OCI-LY7 (cell line): Measurements from ENCODE around the gene CNTN1. TPM values are rescaled to one million over a fixed set of nuclear protein-coding genes. Genes with fewer than 3 reads are reported as not detected.

Experiments used
- BruUV-seq: library from RNA; stranded (reverse); fragments of 400-500 nt; replicated peaks from 2 replicates; lab custom pipeline; 2021; lab: Mats Ljungman, UMichigan
- CTCF ChIA-PET: fragments of 300-600 bp; sonication (Branson Sonifier 250); formaldehyde crosslinking; loops from one replicate; lab custom pipeline; 2022; ENCODE audit warnings: antibody characterized with exemption; ENCODE audit not compliant: unreplicated experiment; lab: Charles Lee
- POLR2A ChIA-PET: fragments of 300-600 bp; sonication (Branson Sonifier 250); formaldehyde crosslinking; loops from one replicate; lab custom pipeline; 2022; ENCODE audit warnings: antibody characterized with exemption; lab: Charles Lee
- DNase-seq: peaks from one replicate; pipeline ENCODE4 v3.0.0-alpha.2; 2015; ENCODE audit warnings: low spot score
- H2AFZ ChIP-seq: fragments of 200-600 bp; sonication (generic), shearing (Covaris generic); 2 replicates; pipeline ENCODE4 v1.6.1; 2014; ENCODE audit warnings: mild to moderate bottlenecking, antibody characterized with exemption, low read length, moderate library complexity
- H3K27ac ChIP-seq: fragments of 200-600 bp; sonication (generic); 2 replicates; pipeline ENCODE4 v1.5.1; 2014; ENCODE audit warnings: mixed run types, low read depth, mild to moderate bottlenecking, moderate library complexity, low read length, inconsistent platforms; ENCODE audit not compliant: poor library complexity, severe bottlenecking
- H3K36me3 ChIP-seq: fragments of 200-600 bp; sonication (generic); 2 replicates; pipeline ENCODE4 v1.6.1; 2014; ENCODE audit warnings: mild to moderate bottlenecking, antibody characterized with exemption, low read length, moderate library complexity, mixed read lengths; ENCODE audit not compliant: insufficient read depth
- H3K4me1 ChIP-seq: fragments of 200-600 bp; sonication (generic); 2 replicates; pipeline ENCODE4 v1.5.1; 2014; ENCODE audit warnings: mild to moderate bottlenecking, low read length; ENCODE audit not compliant: insufficient read depth, poor library complexity, severe bottlenecking
- H3K4me2 ChIP-seq: fragments of 200-600 bp; sonication (generic); 2 replicates; pipeline ENCODE4 v1.6.1; 2014; ENCODE audit warnings: mild to moderate bottlenecking, low read length
- H3K4me3 ChIP-seq: fragments of 200-600 bp; sonication (generic); 2 replicates; pipeline ENCODE4 v1.5.1; 2014; ENCODE audit warnings: mild to moderate bottlenecking, low read depth, low read length; ENCODE audit not compliant: poor library complexity, severe bottlenecking
- H3K79me2 ChIP-seq: fragments of 200-600 bp; sonication (generic); 2 replicates; pipeline ENCODE4 v1.6.1; 2016; ENCODE audit warnings: low read depth, mild to moderate bottlenecking, low read length, moderate library complexity, mixed read lengths; ENCODE audit not compliant: insufficient read depth
- H3K9me2 ChIP-seq: fragments of 200-600 bp; sonication (generic); 2 replicates; pipeline ENCODE4 v1.6.1; 2016; ENCODE audit warnings: mild to moderate bottlenecking, low read length, mixed read lengths; ENCODE audit not compliant: insufficient read depth
- H3K9me3 ChIP-seq: fragments of 200-600 bp; sonication (generic); 2 replicates; pipeline ENCODE4 v1.6.1; 2014; ENCODE audit warnings: mild to moderate bottlenecking, mixed run types, low read length, mixed read lengths
- H4K20me1 ChIP-seq: fragments of 200-600 bp; sonication (generic); 2 replicates; pipeline ENCODE4 v1.6.1; 2014; ENCODE audit warnings: mild to moderate bottlenecking, antibody characterized with exemption, low read length, moderate library complexity, mixed read lengths; ENCODE audit not compliant: insufficient read depth
- EZH2phosphoT487 ChIP-seq: fragments of 200-600 bp; sonication (generic); IDR thresholded peaks from 2 replicates; pipeline ENCODE4 v1.6.1; 2018; ENCODE audit warnings: low read depth, borderline replicate concordance, mild to moderate bottlenecking, mixed run types, antibody characterized with exemption, low read length, moderate library complexity, mixed read lengths
- intact Hi-C: fragments of 100-400 bp; cut with micrococcal nuclease; formaldehyde crosslinking; loops from one replicate; pipeline ENCODE4 v1.10.0; 2022; ENCODE audit not compliant: unreplicated experiment
- total RNA-seq, 2 experiments: library from RNA; depleted of rRNA in 1 of 2; stranded (reverse); fragments of >200 nt in 1 of 2; shearing (Covaris generic) in 1 of 2; gene quantifications; 2 replicates each; pipeline ENCODE4 v1.2.3, GENCODE V29; 2014 to 2022
- TF ChIP-seq, protein P1 (sequence below): fragments of 200-600 bp; sonication (generic); conservative IDR thresholded peaks from 2 replicates; pipeline ENCODE4 v1.5.1; 2014; ENCODE audit warnings: mild to moderate bottlenecking, antibody characterized with exemption, low read length, moderate library complexity, mixed read lengths

The CNTN1 gene
- total RNA-seq, 2 experiments from 2014 or later: not detected

DNA sequence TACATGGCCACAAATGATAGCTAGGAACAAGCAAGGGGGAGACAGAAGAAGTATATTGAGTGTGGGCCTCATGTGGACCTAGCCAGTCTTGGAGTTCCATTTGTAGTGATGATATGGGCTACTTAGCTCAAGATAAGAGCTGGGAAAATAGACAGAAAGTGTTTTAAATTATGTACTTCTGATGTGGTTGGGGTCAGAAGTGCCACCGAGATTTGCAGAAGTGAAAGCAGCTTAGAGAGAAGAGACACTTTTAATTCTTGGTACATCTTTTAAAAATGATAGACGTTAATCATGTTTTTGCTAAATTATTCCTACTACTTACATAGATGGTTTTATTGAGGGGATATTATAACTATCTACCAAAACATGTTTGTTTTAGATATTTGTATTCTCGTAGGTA is 297.5 kb downstream of the CNTN1 start:
- Histone ChIP-seq H3K27ac (no peak overlapping the region), H3K36me3 (no peaks in the 10 kb centered on the region), H3K4me2 (no peak overlapping the region), H3K4me1 (no peaks in the 10 kb centered on the region), H3K9me2 (no peaks in the 10 kb centered on the region), H3K9me3 (no peaks in the 10 kb centered on the region), H2AFZ (no peak overlapping the region), H4K20me1 (no peaks in the 10 kb centered on the region), H3K4me3 (no peak overlapping the region), H3K79me2 (no peaks in the 10 kb centered on the region)
- POLR2A ChIA-PET: interaction anchor here (0.6 kb wide), 1 partner anchor 657 kb away, joined by 4 read pairs; no protein-coding TSS in a partner anchor
- TF ChIP-seq, protein P1, sequence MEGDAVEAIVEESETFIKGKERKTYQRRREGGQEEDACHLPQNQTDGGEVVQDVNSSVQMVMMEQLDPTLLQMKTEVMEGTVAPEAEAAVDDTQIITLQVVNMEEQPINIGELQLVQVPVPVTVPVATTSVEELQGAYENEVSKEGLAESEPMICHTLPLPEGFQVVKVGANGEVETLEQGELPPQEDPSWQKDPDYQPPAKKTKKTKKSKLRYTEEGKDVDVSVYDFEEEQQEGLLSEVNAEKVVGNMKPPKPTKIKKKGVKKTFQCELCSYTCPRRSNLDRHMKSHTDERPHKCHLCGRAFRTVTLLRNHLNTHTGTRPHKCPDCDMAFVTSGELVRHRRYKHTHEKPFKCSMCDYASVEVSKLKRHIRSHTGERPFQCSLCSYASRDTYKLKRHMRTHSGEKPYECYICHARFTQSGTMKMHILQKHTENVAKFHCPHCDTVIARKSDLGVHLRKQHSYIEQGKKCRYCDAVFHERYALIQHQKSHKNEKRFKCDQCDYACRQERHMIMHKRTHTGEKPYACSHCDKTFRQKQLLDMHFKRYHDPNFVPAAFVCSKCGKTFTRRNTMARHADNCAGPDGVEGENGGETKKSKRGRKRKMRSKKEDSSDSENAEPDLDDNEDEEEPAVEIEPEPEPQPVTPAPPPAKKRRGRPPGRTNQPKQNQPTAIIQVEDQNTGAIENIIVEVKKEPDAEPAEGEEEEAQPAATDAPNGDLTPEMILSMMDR: no peak
- no peak for TF ChIP-seq EZH2phosphoT487
- CTCF ChIA-PET: no interaction called here
- intact Hi-C loops: no loop called here
- no peak for DNase-seq
- BruUV-seq: no TSS peak

DNA sequence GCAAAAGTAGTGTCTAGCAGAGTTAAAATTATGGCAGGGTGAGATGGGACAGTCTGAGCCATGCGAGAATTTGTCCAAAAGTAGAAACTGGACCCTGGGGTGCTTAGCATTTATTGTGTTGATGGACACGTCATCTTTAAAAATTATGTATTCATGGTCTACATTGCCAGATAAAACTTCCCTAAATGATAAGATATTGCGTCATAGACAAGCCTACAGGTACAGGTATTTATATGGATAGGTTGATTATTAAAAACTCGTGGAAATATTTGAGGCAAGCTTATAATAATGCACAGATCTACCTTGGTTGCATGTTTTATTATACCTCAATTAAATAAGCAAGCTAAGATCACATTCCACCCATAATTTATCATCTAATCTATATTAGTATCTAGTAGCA is 299.9 kb downstream of the CNTN1 start:
- DNase-seq: no peak
- Histone ChIP-seq H4K20me1 (no peaks in the 10 kb centered on the region), H3K9me3 (no peaks in the 10 kb centered on the region), H3K9me2 (no peaks in the 10 kb centered on the region), H3K36me3 (no peaks in the 10 kb centered on the region), H3K27ac (no peak overlapping the region), H3K4me2 (no peak overlapping the region), H3K4me1 (no peaks in the 10 kb centered on the region), H3K4me3 (no peak overlapping the region), H2AFZ (no peak overlapping the region), H3K79me2 (no peaks in the 10 kb centered on the region)
- BruUV-seq: no TSS peak
- no peak for TF ChIP-seq EZH2phosphoT487
- TF ChIP-seq, protein P1: no peak
- POLR2A ChIA-PET: interaction anchor here (0.6 kb wide), 1 partner anchor 232 kb away, joined by 4 read pairs; no protein-coding TSS in a partner anchor
- CTCF ChIA-PET: no interaction called here
- intact Hi-C loops: no loop called here

DNA sequence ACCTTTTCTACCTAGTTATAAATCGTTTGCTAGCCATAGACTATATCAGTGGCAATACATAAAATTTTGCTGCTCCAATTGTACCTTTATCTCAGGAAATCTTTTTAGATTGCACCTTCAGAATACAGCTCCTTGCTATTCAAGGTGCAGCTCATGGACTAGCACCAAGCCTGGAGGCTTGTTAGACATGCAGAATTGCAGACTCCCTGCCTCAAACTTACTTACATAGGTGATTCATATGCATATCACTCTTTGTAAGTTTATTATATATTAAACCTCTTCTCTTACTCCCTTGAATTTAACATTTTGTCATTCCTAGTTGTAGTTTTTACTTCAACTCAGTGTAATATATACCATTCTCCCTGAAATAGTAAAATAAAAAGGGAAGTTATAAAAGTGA is 300.4 kb downstream of the CNTN1 start:
- H3K9me2 ChIP-seq: no peaks in the 10 kb centered on the region
- TF ChIP-seq, protein P1: no peak
- no peak for TF ChIP-seq EZH2phosphoT487
- POLR2A ChIA-PET: no interaction called here
- no peak overlapping the region for H3K4me3 ChIP-seq
- no peaks in the 10 kb centered on the region for H3K79me2 ChIP-seq
- H3K4me1 ChIP-seq: no peaks in the 10 kb centered on the region
- H2AFZ ChIP-seq: no peak overlapping the region
- no peak overlapping the region for H3K27ac ChIP-seq
- no peaks in the 10 kb centered on the region for H3K9me3 ChIP-seq
- BruUV-seq: no TSS peak
- intact Hi-C loops: no loop called here
- no peak for DNase-seq
- no peaks in the 10 kb centered on the region for H3K36me3 ChIP-seq
- no peak overlapping the region for H3K4me2 ChIP-seq
- no peaks in the 10 kb centered on the region for H4K20me1 ChIP-seq
- CTCF ChIA-PET: no interaction called here
